GM19468 (cell line): ENCODE measurements around the gene NRXN3.

ENCODE experiments used
- ATAC-seq: cut with Tn5 transposase; IDR thresholded peaks from one replicate; pipeline ENCODE4 v1.9.1; 2021; ENCODE audit warnings: mild to moderate bottlenecking, moderate library complexity, moderate number of reproducible peaks; ENCODE audit not compliant: unreplicated experiment; ENCODE audit errors: extremely low read depth

NRXN3 gene

DNA sequence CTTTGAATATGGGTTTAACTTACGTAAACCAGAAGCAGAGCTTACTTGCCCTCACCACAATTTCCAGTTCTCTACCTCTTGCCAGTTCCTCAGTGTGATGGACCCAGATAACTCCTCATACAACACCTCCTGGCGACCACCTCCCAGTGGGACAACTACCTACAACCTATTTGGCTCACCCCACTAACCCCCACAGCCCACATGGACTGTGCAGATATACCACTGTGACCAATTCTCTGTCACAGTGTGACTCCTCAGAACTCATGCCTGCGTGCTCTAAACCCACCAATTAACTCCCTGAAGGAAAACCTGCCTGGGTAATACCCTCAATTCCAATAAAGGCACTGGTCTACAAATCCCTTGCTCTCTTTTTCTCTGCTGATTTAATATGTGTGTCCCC, 1729.4 kb downstream of the NRXN3 start:
- no peak for ATAC-seq

DNA sequence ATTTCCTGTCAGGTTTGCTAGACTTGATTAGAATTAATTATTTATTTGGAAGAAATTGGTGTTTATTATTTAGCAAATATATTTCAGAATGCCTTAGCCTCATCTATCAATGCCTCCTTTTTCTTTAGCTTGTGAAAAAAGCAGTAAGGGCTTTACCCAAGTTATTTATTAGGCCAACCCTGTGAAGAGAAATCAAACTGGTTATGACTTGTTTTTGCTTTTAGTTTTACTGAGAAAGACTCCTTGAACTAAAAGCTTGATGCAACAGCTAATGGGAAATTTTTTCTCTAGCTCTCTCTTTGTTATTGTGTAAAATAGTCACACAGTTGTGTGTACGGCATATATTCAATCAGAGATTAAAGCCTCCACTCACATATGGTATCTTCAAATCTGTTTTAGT, 1734.3 kb downstream of the NRXN3 start:
- ATAC-seq = no peak

DNA sequence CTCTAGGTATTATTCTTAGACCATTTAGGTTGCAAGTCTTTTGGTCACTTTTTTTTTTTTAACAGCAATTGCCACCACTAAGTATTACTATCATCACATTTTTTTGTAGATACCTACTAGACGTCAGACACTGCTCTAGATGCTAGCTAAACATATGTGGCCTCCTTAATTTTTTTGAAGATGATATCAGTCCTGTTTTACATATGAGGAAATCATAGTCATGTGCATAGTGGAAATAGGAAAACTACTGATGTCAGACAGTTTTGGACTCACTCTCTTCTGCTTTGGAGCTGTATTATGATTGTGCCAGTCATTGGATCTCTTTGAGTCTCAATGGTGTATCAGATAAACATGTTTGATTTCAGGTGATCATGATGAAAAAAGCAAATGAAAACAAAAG, 1736.8 kb downstream of the NRXN3 start:
- no peak for ATAC-seq

DNA sequence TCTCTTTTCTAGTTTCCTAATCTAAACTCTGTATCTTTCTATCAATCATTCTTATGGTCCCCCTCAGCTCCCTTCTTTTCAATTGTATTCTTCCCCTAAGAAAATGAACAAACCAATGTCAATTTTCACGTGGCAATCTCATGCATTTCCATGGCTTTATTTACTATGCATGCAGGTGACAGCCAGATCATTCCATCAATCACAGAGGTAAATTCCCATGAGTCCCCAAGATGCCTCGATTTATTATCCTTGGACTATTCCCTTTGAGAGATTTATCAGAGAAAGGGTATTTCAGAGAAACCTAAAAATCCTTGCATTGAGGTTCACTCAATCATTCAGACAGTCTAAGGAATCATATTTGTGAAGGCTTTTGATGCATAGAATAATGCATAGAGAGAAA, 1739.9 kb downstream of the NRXN3 start:
- ATAC-seq = no peak

- no peak for ATAC-seq
These were observed 1741.6 kb downstream of the NRXN3 start for GRCh38 chr14:79911744-79912143.

DNA sequence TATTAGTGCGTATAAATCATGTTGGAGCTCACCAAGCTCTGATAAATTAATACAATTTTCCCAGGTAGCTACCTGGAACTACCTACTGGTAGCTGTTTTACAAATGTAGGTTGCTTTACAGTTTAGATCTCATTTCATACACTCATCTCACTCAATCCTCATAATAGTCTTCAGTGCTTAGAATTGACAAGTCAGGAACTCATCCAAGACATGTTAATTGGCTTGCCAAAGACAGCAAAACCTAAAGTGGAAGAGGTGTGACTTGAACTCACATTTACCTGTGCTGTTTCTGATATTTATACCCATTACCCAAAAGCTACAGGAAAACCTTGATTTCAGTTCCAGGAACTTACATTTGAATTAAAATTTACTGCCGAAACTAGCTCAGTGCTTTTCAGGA, 1744.4 kb downstream of the NRXN3 start:
- ATAC-seq = no peak

DNA sequence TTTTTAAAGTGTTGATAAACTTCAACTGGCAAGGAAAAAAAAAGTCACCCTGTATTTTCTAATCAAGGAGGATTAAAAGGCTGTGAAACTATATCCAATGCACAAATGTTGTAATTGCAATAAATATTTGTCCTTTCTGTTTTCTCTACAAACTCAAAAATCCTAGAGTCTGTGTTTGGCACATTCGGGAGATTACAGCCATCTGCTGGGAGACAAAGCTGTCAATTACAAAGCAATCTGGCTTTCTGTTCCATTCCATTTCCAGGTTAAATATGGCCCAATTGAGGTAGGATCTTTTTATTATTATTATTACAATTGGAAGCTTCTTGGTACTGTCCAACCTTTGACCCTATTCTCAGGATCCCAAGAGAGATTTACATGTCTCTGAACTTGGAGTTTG, 1745.2 kb downstream of the NRXN3 start:
- ATAC-seq = no peak

DNA sequence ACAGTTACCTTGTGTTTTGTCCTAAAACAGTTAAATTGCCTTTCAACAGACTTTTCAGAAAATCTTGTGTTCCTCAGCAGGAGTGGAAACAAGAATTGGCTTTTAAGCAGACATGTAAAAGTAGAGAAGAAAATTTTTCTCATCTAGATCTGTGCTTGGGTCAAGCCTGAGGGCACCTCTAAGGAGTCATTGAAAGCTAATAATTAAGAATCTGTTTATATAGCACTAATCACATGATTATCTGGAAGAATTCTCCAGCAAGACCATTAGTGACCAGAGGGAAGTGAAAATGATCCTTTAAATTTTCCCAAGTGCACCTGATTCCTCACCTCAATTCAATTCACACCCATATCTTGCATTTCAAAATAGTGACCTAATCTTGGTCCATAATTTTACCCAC, 1746.1 kb downstream of the NRXN3 start:
- ATAC-seq = no peak

DNA sequence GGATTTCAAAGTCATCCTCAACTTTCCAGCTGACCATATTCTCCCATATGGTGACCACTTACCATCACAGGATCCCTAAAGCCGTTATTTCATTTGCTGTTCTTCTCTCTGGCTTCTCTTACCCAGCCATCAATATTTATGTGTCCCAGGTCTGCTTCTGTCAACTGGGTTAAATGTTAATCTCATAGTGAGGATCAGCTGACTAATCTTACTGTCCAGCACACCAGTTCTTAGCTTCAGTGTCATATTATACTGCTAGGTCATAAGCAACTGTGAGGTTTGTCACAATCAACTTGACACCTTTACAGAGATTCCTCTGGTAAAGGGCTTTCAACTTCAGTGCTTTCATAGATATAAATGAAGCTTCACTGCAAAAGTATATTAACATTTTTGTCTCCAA, 1746.7 kb downstream of the NRXN3 start:
- no peak for ATAC-seq
